HCT116 (cell line): Measurements from ENCODE around the gene DHX32. TPM values are rescaled to one million over a fixed set of nuclear protein-coding genes. Genes with fewer than 3 reads are reported as not detected.

Source experiments
- ATAC-seq: fragments of 200-7000 bp; cut with Tn5 transposase; 2 replicates; pipeline ENCODE4 v1.9.1; 2020; ENCODE audit warnings: mild to moderate bottlenecking, moderate library complexity
- BruUV-seq: library from RNA; stranded (reverse); fragments of 400-500 nt; replicated peaks from 2 replicates; lab custom pipeline; 2021; lab: Mats Ljungman, UMichigan
- CTCF ChIA-PET: fragments of 300-600 bp; sonication (Branson Sonifier 250); formaldehyde crosslinking; loops from one replicate; lab custom pipeline; 2021; ENCODE audit warnings: antibody characterized with exemption; lab: Charles Lee
- POLR2A ChIA-PET: fragments of 300-600, 350-600 bp; sonication (Branson Sonifier 250); formaldehyde crosslinking; loops from one replicate; lab custom pipeline; 2021; ENCODE audit warnings: antibody characterized with exemption; lab: Charles Lee
- RAD21 ChIA-PET, 2 experiments: fragments of 300-600 bp; sonication (Branson Sonifier 250); formaldehyde crosslinking; loops; one replicate each; lab custom pipeline; 2023; ENCODE audit warnings: low total read pairs in 2 of 2; ENCODE audit not compliant: uncharacterized antibody in 2 of 2, unreplicated experiment in 2 of 2, low non-redundant PET in 1 of 2; lab: Charles Lee
- DNase-seq: peaks from one replicate; pipeline ENCODE4 v3.0.0-alpha.2; 2010; ENCODE audit warnings: low read depth, low spot score
- H2AFZ ChIP-seq: fragments of 200-600 bp; shearing (Covaris generic), sonication (generic); 2 replicates; pipeline ENCODE4 v1.6.1; 2017; ENCODE audit warnings: low read depth, mixed run types, mixed read lengths, antibody characterized with exemption, low read length; ENCODE audit not compliant: poor library complexity, severe bottlenecking
- H3K27ac ChIP-seq: 2 replicates; pipeline ENCODE4 v1.5.1; 2012; ENCODE audit warnings: low read depth, low read length
- H3K27me3 ChIP-seq: fragments of 200-600 bp; sonication (generic); 2 replicates; pipeline ENCODE4 v1.6.1; 2016; ENCODE audit warnings: mixed run types, low read length, mixed read lengths; ENCODE audit not compliant: insufficient read depth
- H3K36me3 ChIP-seq, 2 experiments: fragments of 200-500 bp in 1 of 2; fragments of 200-600 bp in 1 of 2; sonication (Bioruptor generic) in 1 of 2; sonication (generic) in 1 of 2; 2 replicates each; pipeline versions ENCODE4 v1.5.1 to v1.6.1; 2014 to 2016; ENCODE audit warnings: low read length in 2 of 2, inconsistent platforms in 1 of 2, mixed read lengths in 1 of 2, mixed run types in 1 of 2; ENCODE audit not compliant: insufficient read depth in 2 of 2, control insufficient read depth in 1 of 2
- H3K4me1 ChIP-seq, 2 experiments: fragments of 200-600 bp in 1 of 2; sonication (generic) in 1 of 2; 2 replicates each; pipeline versions ENCODE4 v1.5.1 to v1.6.1; 2012 to 2017; ENCODE audit warnings: low read length in 2 of 2, inconsistent platforms in 1 of 2, mild to moderate bottlenecking in 1 of 2, mixed read lengths in 1 of 2, mixed run types in 1 of 2, moderate library complexity in 1 of 2; ENCODE audit not compliant: insufficient read depth in 2 of 2, control insufficient read depth in 1 of 2
- H3K4me2 ChIP-seq: fragments of 200-600 bp; sonication (generic); 2 replicates; pipeline ENCODE4 v1.6.1; 2017; ENCODE audit warnings: mixed run types, low read length, mixed read lengths
- H3K4me3 ChIP-seq, 2 experiments: fragments of 200-600 bp in 1 of 2; sonication (generic) in 1 of 2; replicated peaks in 1 of 2; 2 replicates each; pipeline ENCODE4 v1.5.1; 2011 to 2016; ENCODE audit warnings: low read length in 2 of 2, control low read depth in 1 of 2, low read depth in 1 of 2, mild to moderate bottlenecking in 1 of 2, mixed read lengths in 1 of 2, mixed run types in 1 of 2
- H3K79me2 ChIP-seq: fragments of 200-600 bp; sonication (generic); 2 replicates; pipeline ENCODE4 v1.6.1; 2017; ENCODE audit warnings: mild to moderate bottlenecking, mixed run types, low read length, moderate library complexity, mixed read lengths; ENCODE audit not compliant: insufficient read depth
- H3K9ac ChIP-seq: fragments of 200-600 bp; sonication (generic); 2 replicates; pipeline ENCODE4 v1.6.1; 2016; ENCODE audit warnings: low read length, mixed read lengths
- H3K9me2 ChIP-seq: fragments of 200-600 bp; sonication (generic), shearing (Covaris generic); 2 replicates; pipeline ENCODE4 v1.6.1; 2017; ENCODE audit warnings: mixed run types, mild to moderate bottlenecking, moderate library complexity; ENCODE audit not compliant: insufficient read depth
- H3K9me3 ChIP-seq, 2 experiments: fragments of 200-500 bp in 1 of 2; fragments of 200-600 bp in 1 of 2; sonication (Bioruptor generic) in 1 of 2; sonication (generic) in 1 of 2; 2 replicates each; pipeline ENCODE4 v1.6.1; 2014 to 2017; ENCODE audit warnings: low read length in 2 of 2, mixed read lengths in 2 of 2, inconsistent platforms in 1 of 2, low read depth in 1 of 2, mild to moderate bottlenecking in 1 of 2, mixed run types in 1 of 2, moderate library complexity in 1 of 2; ENCODE audit not compliant: control insufficient read depth in 1 of 2, insufficient read depth in 1 of 2
- H4K20me1 ChIP-seq: fragments of 200-600 bp; sonication (generic), shearing (Covaris generic); 2 replicates; pipeline ENCODE4 v1.6.1; 2017; ENCODE audit warnings: mixed run types, mild to moderate bottlenecking, moderate library complexity; ENCODE audit not compliant: insufficient read depth
- ATF3 ChIP-seq: IDR thresholded peaks from 2 replicates; pipeline ENCODE4 v1.6.1; 2012
- CBX3 ChIP-seq: IDR thresholded peaks from 2 replicates; pipeline ENCODE4 v1.6.1; 2012; ENCODE audit warnings: low read depth
- CEBPB ChIP-seq: IDR thresholded peaks from 2 replicates; pipeline ENCODE4 v1.6.1; 2012; ENCODE audit warnings: low read depth
- CTCF ChIP-seq, 3 experiments: fragments of 200-600 bp in 1 of 3; sonication (generic) in 1 of 3; IDR thresholded peaks in 2 of 3; conservative IDR thresholded peaks in 1 of 3; 2 replicates each; pipeline ENCODE4 v1.5.1; 2012 to 2017; ENCODE audit warnings: low read depth in 2 of 3, low read length in 2 of 3, antibody characterized with exemption in 1 of 3, borderline replicate concordance in 1 of 3, control low read depth in 1 of 3, mild to moderate bottlenecking in 1 of 3, mixed read lengths in 1 of 3, mixed run types in 1 of 3, moderate library complexity in 1 of 3; ENCODE audit not compliant: insufficient read depth in 1 of 3
- EGR1 ChIP-seq: IDR thresholded peaks from 2 replicates; pipeline ENCODE4 v1.6.1; 2012; ENCODE audit warnings: low read depth
- ELF1 ChIP-seq: IDR thresholded peaks from 2 replicates; pipeline ENCODE4 v1.6.1; 2012; ENCODE audit warnings: low read depth, borderline replicate concordance
- EZH2 ChIP-seq: fragments of 200-600 bp; sonication (generic); IDR thresholded peaks from 2 replicates; pipeline ENCODE4 v1.6.1; 2017; ENCODE audit warnings: antibody characterized with exemption, mixed run types
- EZH2phosphoT487 ChIP-seq: fragments of 200-600 bp; IDR thresholded peaks from 2 replicates; pipeline ENCODE4 v1.6.1; 2018; ENCODE audit warnings: antibody characterized with exemption, borderline replicate concordance
- FOSL1 ChIP-seq: IDR thresholded peaks from 2 replicates; pipeline ENCODE4 v1.6.1; 2012; ENCODE audit warnings: low read depth
- JUND ChIP-seq: IDR thresholded peaks from 2 replicates; pipeline ENCODE4 v1.6.1; 2012
- MAX ChIP-seq: IDR thresholded peaks from 2 replicates; pipeline ENCODE4 v1.6.1; 2012
- POLR2A ChIP-seq: IDR thresholded peaks from 2 replicates; pipeline ENCODE4 v1.7.0; 2011; ENCODE audit warnings: borderline replicate concordance; ENCODE audit not compliant: insufficient read depth, insufficient read length; ENCODE audit errors: extremely low read depth
- POLR2AphosphoS5 ChIP-seq: IDR thresholded peaks from 2 replicates; pipeline ENCODE4 v1.6.1; 2011; ENCODE audit warnings: mild to moderate bottlenecking, low read depth, low read length, moderate library complexity
- REST ChIP-seq: IDR thresholded peaks from 2 replicates; pipeline ENCODE4 v1.6.1; 2012; ENCODE audit warnings: low read depth
- SP1 ChIP-seq: IDR thresholded peaks from 2 replicates; pipeline ENCODE4 v1.6.1; 2012; ENCODE audit warnings: low read depth
- SRF ChIP-seq: IDR thresholded peaks from 2 replicates; pipeline ENCODE4 v1.6.1; 2012; ENCODE audit warnings: low read depth
- TCF7L2 ChIP-seq: IDR thresholded peaks from 2 replicates; pipeline ENCODE4 v1.7.0; 2011; ENCODE audit warnings: borderline replicate concordance, inconsistent platforms; ENCODE audit not compliant: insufficient read depth, insufficient read length; ENCODE audit errors: extremely low read depth
- YY1 ChIP-seq: IDR thresholded peaks from 2 replicates; pipeline ENCODE4 v1.6.1; 2011; ENCODE audit warnings: low read length, low read depth, moderate library complexity, mild to moderate bottlenecking; ENCODE audit not compliant: insufficient replicate concordance; ENCODE audit errors: extremely low read depth
- ZFX ChIP-seq: fragments of 450-650 bp; IDR thresholded peaks from 2 replicates; pipeline ENCODE4 v1.6.1; 2017
- ZNF274 ChIP-seq: fragments of 200-500 bp; sonication (Bioruptor generic); IDR thresholded peaks from 2 replicates; pipeline ENCODE4 v1.6.1; 2014; ENCODE audit warnings: mild to moderate bottlenecking, low read depth, low read length, inconsistent platforms
- intact Hi-C: fragments of 100-400 bp; cut with micrococcal nuclease; formaldehyde crosslinking; loops from 2 replicates; pipeline ENCODE4 v1.10.0; 2022
- total RNA-seq: library from RNA; stranded (reverse); gene quantifications from one replicate; pipeline ENCODE4 v1.2.1, GENCODE V29; 2021; ENCODE audit not compliant: unreplicated experiment

DHX32 gene
- total RNA-seq, 1 experiment from 2014 or later: 50.9 TPM

- POLR2A ChIA-PET: no interaction called here
- Histone ChIP-seq H3K9me3 (no peaks in the 10 kb centered on the region), H2AFZ (no peak overlapping the region), H3K79me2 (no peaks in the 10 kb centered on the region), H3K4me3 (no peak overlapping the region), H4K20me1 (no peaks in the 10 kb centered on the region), H3K4me2 (no peak overlapping the region), H3K9ac (no peak overlapping the region), H3K36me3 (no peaks in the 10 kb centered on the region), H3K27me3 (no peaks in the 10 kb centered on the region), H3K27ac (no peak overlapping the region), H3K4me1 (peaks cover 0 to 4% of the 10 kb centered on the region in 2 experiments; a peak in 1 of 4 replicates), H3K9me2 (no peaks in the 10 kb centered on the region)
- DNase-seq: no peak
- RAD21 ChIA-PET: no interaction called here
- no peak for ATAC-seq
- CTCF ChIA-PET: no interaction called here
- TF ChIP-seq CEBPB (no peak), ZNF274 (no peak), TCF7L2 (no peak), FOSL1 (no peak), CBX3 (no peak), ELF1 (no peak), REST (no peak), ATF3 (no peak), EGR1 (no peak), POLR2AphosphoS5 (no peak), POLR2A (no peak), EZH2phosphoT487 (no peak), SP1 (no peak), JUND (no peak), MAX (no peak), EZH2 (no peak), YY1 (no peak), ZFX (no peak), SRF (no peak), CTCF (IDR thresholded peaks at IDR 0.05 in 2 of 3, conservative IDR thresholded peaks at IDR 0.05 in 1 of 3; ENCODE audit: borderline replicate concordance in 1 of 3, insufficient read depth in 1 of 3, low read depth in 2 of 3, low read length in 2 of 3) (no peak)
- BruUV-seq: no TSS peak
- intact Hi-C loops: no loop called here
These were observed 45.2 kb upstream of the DHX32 start for GRCh38 chr10:125926247-125926646.
